ENCODE results near the gene GEMIN7.

DNA sequence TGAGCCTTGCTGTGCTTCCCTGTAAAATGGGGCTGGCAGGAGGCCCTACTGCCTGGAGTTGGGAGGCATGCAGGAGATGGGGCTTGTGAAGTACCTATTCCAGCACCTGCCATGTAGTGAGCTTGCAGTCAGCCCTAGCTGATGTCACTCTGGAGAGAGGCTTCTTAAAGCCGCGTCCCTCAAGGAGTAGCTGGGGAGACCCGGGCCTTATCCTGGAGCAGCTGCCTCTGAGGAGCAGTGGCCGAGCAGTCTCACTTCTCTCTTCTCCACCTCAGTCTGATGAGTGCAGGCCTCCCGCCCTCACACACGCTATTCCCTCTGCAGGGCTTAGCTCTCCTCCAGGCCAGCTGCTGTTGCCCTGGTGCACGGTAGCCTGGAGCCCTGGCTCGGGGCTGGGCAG is 22.2 kb upstream of the GEMIN7 start:
- TF ChIP-seq POLR2A (IDR thresholded peaks at IDR 0.05) = no peak
- TF ChIP-seq, protein P1, sequence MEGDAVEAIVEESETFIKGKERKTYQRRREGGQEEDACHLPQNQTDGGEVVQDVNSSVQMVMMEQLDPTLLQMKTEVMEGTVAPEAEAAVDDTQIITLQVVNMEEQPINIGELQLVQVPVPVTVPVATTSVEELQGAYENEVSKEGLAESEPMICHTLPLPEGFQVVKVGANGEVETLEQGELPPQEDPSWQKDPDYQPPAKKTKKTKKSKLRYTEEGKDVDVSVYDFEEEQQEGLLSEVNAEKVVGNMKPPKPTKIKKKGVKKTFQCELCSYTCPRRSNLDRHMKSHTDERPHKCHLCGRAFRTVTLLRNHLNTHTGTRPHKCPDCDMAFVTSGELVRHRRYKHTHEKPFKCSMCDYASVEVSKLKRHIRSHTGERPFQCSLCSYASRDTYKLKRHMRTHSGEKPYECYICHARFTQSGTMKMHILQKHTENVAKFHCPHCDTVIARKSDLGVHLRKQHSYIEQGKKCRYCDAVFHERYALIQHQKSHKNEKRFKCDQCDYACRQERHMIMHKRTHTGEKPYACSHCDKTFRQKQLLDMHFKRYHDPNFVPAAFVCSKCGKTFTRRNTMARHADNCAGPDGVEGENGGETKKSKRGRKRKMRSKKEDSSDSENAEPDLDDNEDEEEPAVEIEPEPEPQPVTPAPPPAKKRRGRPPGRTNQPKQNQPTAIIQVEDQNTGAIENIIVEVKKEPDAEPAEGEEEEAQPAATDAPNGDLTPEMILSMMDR (IDR thresholded peaks at IDR 0.05) = no peak
